ENCODE results near the gene EEF2K.
"Not testable (repeated sequence)": the region's sequence is repeated elsewhere in the genome, so short reads cannot be mapped to it uniquely, and the experiment has no call there.

The EEF2K gene

GRCh38 chr16:22206013-22206841, at the start of gene EEF2K:
Gene EEF2K, plus strand, starts transcription at chr16:22206278. Its CDS starts 19,452 bp downstream, at chr16:22225730.
- peak; percentile 90 for DNase-seq

- no peak for DNase-seq
These were observed 44.7 kb upstream of the EEF2K start for GRCh38 chr16:22161401-22161800.

- DNase-seq: peak; percentile 74
These were observed 44.0 kb upstream of the EEF2K start, which contains the start of gene SDR42E2 for GRCh38 chr16:22161999-22162655. Gene SDR42E2, plus strand, starts transcription at chr16:22162506. Its CDS starts 3,077 bp downstream, at chr16:22165583.

- DNase-seq: no peak
These were observed 43.4 kb upstream of the EEF2K start for GRCh38 chr16:22162656-22163009.

GRCh38 chr16:22163806-22164205, 42.3 kb upstream of the EEF2K start:
- no peak for DNase-seq

DNA sequence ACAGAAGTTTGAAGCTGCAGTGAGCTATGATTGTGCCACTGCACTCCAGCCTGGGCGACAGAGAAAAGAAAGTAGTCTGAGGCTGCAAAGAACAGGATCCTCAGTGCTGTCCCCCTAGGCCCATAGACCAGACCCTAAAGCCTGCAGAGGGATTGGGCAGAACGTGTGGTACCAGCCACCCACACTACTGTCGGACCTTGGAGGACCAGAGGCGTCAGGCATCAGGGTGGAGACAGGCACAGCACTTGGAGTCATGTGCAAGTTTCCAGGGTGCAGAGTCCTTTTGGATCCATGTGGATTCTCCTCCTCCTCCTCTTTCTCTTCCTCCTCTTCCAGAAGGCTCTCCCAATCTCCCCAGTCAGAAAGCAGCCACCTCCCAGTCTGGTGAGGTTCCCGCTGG, 41.6 kb upstream of the EEF2K start:
- DNase-seq: no peak

- no peak for DNase-seq
These were observed 40.4 kb upstream of the EEF2K start for GRCh38 chr16:22165508-22166285.

GRCh38 chr16:22171953-22172352, 34.1 kb upstream of the EEF2K start:
- no peak for DNase-seq

GRCh38 chr16:22172642-22173041, 33.4 kb upstream of the EEF2K start:
- DNase-seq: not testable (repeated sequence)

- no peak for DNase-seq
These were observed 31.4 kb upstream of the EEF2K start for GRCh38 chr16:22174642-22175041.

DNA sequence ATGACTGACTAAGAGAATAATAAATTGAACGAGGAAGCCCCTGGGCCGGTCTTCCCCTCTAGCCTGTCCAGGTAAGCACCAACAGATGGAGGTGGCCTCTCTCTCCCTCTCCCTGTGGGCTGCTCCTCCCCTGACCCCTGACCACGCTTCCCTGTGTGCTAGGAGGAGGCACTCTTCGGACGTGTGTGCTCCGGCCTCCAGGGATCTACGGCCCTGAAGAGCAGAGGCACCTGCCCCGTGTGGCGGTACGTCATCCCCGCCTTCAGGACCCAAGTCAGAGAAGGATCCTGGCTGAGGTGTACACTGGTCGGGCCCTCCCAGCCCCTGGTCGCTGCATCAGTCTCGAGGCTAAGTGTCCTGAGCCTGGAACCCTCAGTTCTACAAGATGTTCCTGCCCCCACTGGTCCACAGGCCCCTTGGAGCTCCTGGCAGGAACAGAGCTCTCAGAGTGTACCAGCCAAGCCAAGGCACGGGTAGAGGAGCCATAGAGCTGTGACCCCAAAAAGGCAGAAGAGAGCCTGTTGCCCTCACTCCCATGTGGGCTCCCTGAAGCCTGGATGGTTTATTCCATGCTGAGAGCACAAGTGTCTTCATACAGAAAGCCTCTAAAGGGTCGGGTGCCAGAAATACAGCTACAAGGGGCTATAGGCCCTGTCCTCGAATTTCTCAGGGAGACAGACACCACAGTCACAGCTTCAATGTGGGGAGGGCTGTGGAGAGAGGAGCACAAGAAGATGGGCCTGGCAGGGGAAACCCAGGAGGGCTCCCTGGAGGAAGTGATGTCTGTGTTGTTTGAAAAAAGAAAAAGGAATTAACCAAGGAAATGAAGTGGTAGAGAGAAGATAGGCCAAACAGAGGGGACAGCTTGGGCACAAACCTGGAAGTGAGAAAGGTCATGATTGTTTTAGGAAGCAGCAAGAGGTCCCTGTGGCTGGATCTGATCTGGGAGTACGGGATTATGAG, 27.8 kb upstream of the EEF2K start:
- no peak for DNase-seq

DNA sequence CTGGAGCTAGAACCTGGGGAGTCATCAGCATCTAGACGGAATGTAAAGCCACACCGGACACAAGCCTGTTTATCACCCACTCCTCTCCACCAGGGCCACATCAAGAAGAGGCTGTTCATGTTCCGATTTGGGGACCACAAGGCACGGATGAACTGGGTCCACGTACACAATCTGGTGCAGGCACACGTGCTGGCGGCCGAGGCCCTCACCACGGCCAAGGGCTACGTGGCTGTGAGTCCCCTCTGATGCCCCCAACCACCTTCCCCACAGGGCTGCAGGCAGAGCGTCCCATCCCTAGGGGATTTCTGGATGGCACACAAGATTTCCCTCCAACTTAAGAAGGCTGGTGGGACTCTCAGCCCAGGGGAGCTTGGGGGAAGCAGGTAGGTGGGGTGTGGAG, 24.7 kb upstream of the EEF2K start:
- DNase-seq: no peak

DNA sequence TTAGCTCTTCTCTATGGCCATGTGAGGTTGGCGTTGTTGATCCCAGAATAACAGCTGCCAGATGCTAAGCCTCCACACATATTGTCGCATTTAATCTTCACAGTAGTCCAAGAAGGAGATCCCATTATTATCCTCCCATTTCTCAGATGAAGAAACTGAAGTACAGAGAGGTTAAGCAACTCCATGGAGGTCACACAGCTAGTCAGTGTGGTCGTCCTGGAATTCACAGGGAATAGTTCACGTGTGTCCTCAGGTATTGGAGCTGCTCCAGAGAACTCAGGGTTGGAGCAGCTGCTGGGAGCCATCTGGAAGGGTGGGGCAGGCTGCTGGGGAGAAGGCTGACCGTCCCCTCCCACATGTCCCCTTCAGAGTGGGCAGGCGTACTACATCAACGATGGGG, 24.2 kb upstream of the EEF2K start:
- DNase-seq: no peak

DNA sequence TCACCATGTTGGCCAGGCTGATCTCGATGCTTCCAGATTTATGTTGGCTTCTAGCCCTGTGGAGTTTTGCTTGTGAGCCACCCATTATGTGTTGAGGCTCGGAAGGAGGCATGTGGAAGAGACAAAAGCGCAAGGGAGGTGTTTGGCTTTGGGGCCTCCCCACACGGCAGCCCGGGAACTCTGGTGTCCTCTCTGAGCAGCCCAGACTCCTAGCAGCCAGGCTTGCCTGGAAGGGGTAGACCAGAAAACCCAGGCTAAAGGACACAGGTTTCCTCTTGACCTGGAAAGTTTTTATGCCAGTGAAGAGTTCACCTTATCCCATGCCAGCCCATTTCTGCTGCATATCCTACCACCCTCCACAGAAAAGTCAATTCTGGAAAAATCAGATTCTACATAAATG, 22.7 kb upstream of the EEF2K start:
- DNase-seq: no peak

GRCh38 chr16:22183901-22184614, 22.0 kb upstream of the EEF2K start:
- DNase-seq: peak; percentile 40

- DNase-seq: no peak
These were observed 21.5 kb upstream of the EEF2K start for GRCh38 chr16:22184615-22184968.

DNA sequence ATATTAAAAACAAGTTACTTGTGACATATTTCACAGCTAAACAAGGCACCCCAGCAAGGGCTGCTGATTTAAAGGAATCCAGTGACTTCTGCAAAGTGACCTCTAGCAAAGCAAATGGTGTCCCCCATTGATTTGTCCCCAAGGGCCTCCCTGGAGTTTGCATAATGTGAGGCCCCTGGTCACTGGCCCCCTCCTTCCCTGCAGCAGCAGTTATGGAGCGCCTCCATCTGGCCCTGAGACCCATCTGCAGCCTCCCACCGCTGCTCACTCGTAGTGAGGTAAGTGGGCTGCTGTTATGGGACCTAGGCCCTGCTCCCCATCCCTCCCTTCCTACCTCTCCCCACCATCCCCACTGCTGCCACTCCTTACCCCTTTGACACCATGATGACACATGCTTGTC, 19.6 kb upstream of the EEF2K start:
- no peak for DNase-seq

- no peak for DNase-seq
These were observed 17.8 kb upstream of the EEF2K start for GRCh38 chr16:22188267-22188594.

- DNase-seq: peak; percentile 76
These were observed 17.3 kb upstream of the EEF2K start for GRCh38 chr16:22188595-22189442.

DNA sequence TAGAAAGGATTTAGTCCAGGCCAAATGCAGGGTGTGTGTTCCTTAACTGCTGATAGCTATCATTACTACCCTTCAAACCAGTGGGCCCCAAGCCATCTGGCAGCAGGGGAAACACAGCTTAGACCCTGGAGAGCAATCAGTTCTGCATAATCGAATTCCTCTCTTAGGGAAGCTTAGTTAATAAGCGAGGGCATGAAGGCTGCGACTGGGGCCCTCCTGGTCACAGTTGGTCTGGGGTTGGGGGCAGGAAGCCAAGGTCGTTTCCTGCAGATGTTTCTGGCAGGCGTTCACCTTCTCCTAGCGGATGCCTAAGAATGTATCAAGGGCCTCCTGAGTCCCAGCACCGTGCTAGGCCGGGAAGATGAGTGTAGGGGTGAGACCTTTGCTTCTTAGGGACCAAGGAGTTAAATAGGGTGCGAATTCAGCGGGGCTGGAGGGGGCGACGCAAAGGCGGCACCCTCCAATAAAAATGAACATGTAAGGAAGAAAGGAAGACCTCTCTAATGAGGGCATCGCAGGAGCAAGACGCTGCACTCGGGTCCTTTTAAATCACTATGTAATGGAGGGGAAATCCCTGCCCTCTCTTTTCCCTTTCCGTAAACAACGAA, 16.5 kb upstream of the EEF2K start:
- DNase-seq: peak; percentile 54
